ENCODE data around the gene TEX14. TPM values are rescaled to one million over a fixed set of nuclear protein-coding genes. Genes with fewer than 3 reads are reported as not detected.
"Not testable (repeated sequence)": the region's sequence is repeated elsewhere in the genome, so short reads cannot be mapped to it uniquely, and the experiment has no call there.

TEX14 gene
- total RNA-seq, 4 donors from 2014 or later: 0.27 TPM; not detected in 3

GRCh38 chr17:58688521-58688920 lies 3.3 kb downstream of the TEX14 start:
- no peak for DNase-seq
- Histone ChIP-seq H3K27me3 (no peaks in the 10 kb centered on the region), H3K27ac (no peak overlapping the region), H3K36me3 (no peaks in the 10 kb centered on the region), H3K4me3 (no peak overlapping the region), H3K4me1 (peaks cover 5 to 15% (median 7%) of the 10 kb centered on the region in 4 donors), H3K9me3 (no peaks in the 10 kb centered on the region)
- in situ Hi-C loops (cut with MboI; ENCODE audit: low pct_ligation_motif_present in 1 of 4, low pct_unique_long_range_greater_than_20kb in 1 of 4, low sequenced_read_pairs in 3 of 4) (no loop called here), intact Hi-C loops (cut with DNase I; ENCODE audit: low total_unique reads) (no loop called here)
- TF ChIP-seq EP300 (IDR thresholded peaks at IDR 0.05; ENCODE audit: low read depth): no peak
- WGBS, 2 donors (ENCODE audit: low coverage in 1 of 2): 83 to 85% methylated on average over 1 to 2 of the region's 2 CpGs

DNA sequence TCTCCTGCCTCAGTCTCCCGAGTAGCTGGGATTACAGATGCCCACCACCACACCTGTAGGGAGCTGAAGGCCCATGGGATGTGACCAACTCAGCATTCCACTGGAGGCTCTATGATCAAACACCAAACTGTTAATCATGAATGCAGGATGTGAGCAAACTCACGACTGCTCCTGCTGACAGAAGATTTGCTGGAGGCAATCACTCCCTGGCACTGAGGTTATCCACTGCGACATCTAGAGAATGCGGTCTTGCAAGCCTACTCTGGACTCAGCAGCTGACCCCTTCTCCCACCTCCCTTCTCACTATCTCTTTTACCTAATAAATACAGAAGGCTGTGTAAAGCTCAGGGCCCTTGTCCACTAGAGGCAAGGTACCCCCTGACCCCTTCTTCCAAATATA lies 4.9 kb downstream of the TEX14 start:
- Histone ChIP-seq H3K36me3 (no peaks in the 10 kb centered on the region), H3K4me3 (no peak overlapping the region), H3K4me1 (peaks cover 0 to under 1% (median 0%) of the 10 kb centered on the region in 4 donors), H3K27me3 (no peaks in the 10 kb centered on the region), H3K27ac (no peak overlapping the region), H3K9me3 (no peaks in the 10 kb centered on the region)
- no peak for DNase-seq
- 71 to 90% methylated on average over 2 to 4 of the region's 4 CpGs for WGBS, 2 donors (ENCODE audit: low coverage in 1 of 2)
- intact Hi-C loops (cut with DNase I; ENCODE audit: low total_unique reads): no loop called here
- TF ChIP-seq, protein P1, sequence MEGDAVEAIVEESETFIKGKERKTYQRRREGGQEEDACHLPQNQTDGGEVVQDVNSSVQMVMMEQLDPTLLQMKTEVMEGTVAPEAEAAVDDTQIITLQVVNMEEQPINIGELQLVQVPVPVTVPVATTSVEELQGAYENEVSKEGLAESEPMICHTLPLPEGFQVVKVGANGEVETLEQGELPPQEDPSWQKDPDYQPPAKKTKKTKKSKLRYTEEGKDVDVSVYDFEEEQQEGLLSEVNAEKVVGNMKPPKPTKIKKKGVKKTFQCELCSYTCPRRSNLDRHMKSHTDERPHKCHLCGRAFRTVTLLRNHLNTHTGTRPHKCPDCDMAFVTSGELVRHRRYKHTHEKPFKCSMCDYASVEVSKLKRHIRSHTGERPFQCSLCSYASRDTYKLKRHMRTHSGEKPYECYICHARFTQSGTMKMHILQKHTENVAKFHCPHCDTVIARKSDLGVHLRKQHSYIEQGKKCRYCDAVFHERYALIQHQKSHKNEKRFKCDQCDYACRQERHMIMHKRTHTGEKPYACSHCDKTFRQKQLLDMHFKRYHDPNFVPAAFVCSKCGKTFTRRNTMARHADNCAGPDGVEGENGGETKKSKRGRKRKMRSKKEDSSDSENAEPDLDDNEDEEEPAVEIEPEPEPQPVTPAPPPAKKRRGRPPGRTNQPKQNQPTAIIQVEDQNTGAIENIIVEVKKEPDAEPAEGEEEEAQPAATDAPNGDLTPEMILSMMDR (IDR thresholded peaks at IDR 0.05): no peak
- no peak for TF ChIP-seq EP300 (IDR thresholded peaks at IDR 0.05; ENCODE audit: low read depth)
- TF ChIP-seq POLR2A (IDR thresholded peaks at IDR 0.05): no peak
- TF ChIP-seq POLR2AphosphoS5 (IDR thresholded peaks at IDR 0.05): no peak
- in situ Hi-C loops (cut with MboI; ENCODE audit: low pct_ligation_motif_present in 1 of 4, low pct_unique_long_range_greater_than_20kb in 1 of 4, low sequenced_read_pairs in 3 of 4): no loop called here

GRCh38 chr17:58684462-58684861 lies 7.4 kb downstream of the TEX14 start:
- 87 to 92% methylated on average over 4 to 6 of the region's 6 CpGs for WGBS, 2 donors (ENCODE audit: low coverage in 1 of 2)
- intact Hi-C loops (cut with DNase I; ENCODE audit: low total_unique reads); H3K27me3 ChIP-seq; H3K36me3 ChIP-seq; H3K9me3 ChIP-seq; DNase-seq; H3K4me3 ChIP-seq; H3K27ac ChIP-seq; in situ Hi-C loops (cut with MboI; ENCODE audit: low pct_ligation_motif_present in 1 of 4, low pct_unique_long_range_greater_than_20kb in 1 of 4, low sequenced_read_pairs in 3 of 4); H3K4me1 ChIP-seq: not testable (repeated sequence)

GRCh38 chr17:58684003-58684402 lies 7.8 kb downstream of the TEX14 start:
- H3K4me3 ChIP-seq: no peak overlapping the region
- in situ Hi-C loops (cut with MboI; ENCODE audit: low pct_ligation_motif_present in 1 of 4, low pct_unique_long_range_greater_than_20kb in 1 of 4, low sequenced_read_pairs in 3 of 4): no loop called here
- H3K4me1 ChIP-seq: no peaks in the 10 kb centered on the region
- intact Hi-C loops (cut with DNase I; ENCODE audit: low total_unique reads): no loop called here
- 40 to 87% methylated on average over 1 to 10 of the region's 10 CpGs for WGBS, 2 donors (ENCODE audit: low coverage in 1 of 2)
- H3K36me3 ChIP-seq: no peaks in the 10 kb centered on the region
- TF ChIP-seq POLR2A (IDR thresholded peaks at IDR 0.05): no peak
- no peak for TF ChIP-seq POLR2AphosphoS5 (IDR thresholded peaks at IDR 0.05)
- TF ChIP-seq, protein P1 (IDR thresholded peaks at IDR 0.05): no peak
- no peak for TF ChIP-seq EP300 (IDR thresholded peaks at IDR 0.05; ENCODE audit: low read depth)
- H3K27me3 ChIP-seq: no peaks in the 10 kb centered on the region
- DNase-seq: no peak
- no peak overlapping the region for H3K27ac ChIP-seq
- no peaks in the 10 kb centered on the region for H3K9me3 ChIP-seq

- H3K27me3 ChIP-seq: peaks cover 6% of the 10 kb centered on the region
- WGBS, 2 donors (ENCODE audit: low coverage in 1 of 2): 79 to 85% methylated on average over 6 of the region's 6 CpGs
- in situ Hi-C loops (cut with MboI; ENCODE audit: low pct_ligation_motif_present in 1 of 4, low pct_unique_long_range_greater_than_20kb in 1 of 4, low sequenced_read_pairs in 3 of 4): no loop called here
- intact Hi-C loops (cut with DNase I; ENCODE audit: low total_unique reads): no loop called here
- no peak for DNase-seq
- no peak overlapping the region for H3K27ac ChIP-seq
- H3K9me3 ChIP-seq: no peaks in the 10 kb centered on the region
- no peaks in the 10 kb centered on the region for H3K36me3 ChIP-seq
- H3K4me1 ChIP-seq: no peaks in the 10 kb centered on the region
- H3K4me3 ChIP-seq: no peak overlapping the region
- TF ChIP-seq EP300 (IDR thresholded peaks at IDR 0.05; ENCODE audit: low read depth): no peak
- TF ChIP-seq, protein P1 (IDR thresholded peaks at IDR 0.05): no peak
- no peak for TF ChIP-seq POLR2AphosphoS5 (IDR thresholded peaks at IDR 0.05)
- no peak for TF ChIP-seq POLR2A (IDR thresholded peaks at IDR 0.05)
Observed at GRCh38 chr17:58680038-58680369, 11.8 kb downstream of the TEX14 start.

All from transverse colon (tissue), 4 donors.